Effector CD8-positive, alpha-beta T cell (primary cell): Measurements from ENCODE around the gene L1TD1.
"Not testable (repeated sequence)": the region's sequence is repeated elsewhere in the genome, so short reads cannot be mapped to it uniquely, and the experiment has no call there.

Experiments
- DNase-seq: peaks from one replicate; lab custom pipeline; 2025; lab: John Stamatoyannopoulos, UW
- total RNA-seq, 4 experiments: gene quantifications; one replicate each; lab custom pipeline; 2026; lab: John Stamatoyannopoulos, UW

The L1TD1 gene
- total RNA-seq = 0 to 0.19 (median 0.04) reads per million in 4 experiments

GRCh38 chr1:62194651-62195544, at the start of gene L1TD1:
Gene L1TD1, plus strand, starts transcription at chr1:62194849. Its CDS starts 11,780 bp downstream, at chr1:62206629.
- DNase-seq = no peak

GRCh38 chr1:62159940-62160348, 34.7 kb upstream of the L1TD1 start:
- no peak for DNase-seq

- no peak for DNase-seq
Observed at GRCh38 chr1:62161711-62162110, 32.9 kb upstream of the L1TD1 start.

DNA sequence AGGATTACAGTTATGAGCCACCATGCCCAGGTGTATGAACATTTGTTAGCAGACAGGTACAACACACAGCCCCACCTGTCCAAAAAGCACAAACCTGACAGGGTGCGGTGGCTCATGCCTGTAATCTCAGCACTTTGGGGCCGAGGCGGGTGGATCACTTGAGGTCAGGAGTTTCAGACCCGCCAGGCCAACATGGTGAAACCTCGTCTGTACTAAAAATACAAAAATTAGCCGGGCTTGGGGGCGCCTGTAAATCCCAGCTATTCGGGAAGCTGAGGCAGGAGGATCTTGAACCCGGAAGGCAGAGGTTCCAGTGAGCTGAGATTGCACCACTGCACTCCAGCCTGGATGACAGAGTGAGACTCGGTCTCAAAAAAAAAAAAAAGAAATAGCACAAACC, 24.3 kb upstream of the L1TD1 start:
- DNase-seq = not testable (repeated sequence)

DNA sequence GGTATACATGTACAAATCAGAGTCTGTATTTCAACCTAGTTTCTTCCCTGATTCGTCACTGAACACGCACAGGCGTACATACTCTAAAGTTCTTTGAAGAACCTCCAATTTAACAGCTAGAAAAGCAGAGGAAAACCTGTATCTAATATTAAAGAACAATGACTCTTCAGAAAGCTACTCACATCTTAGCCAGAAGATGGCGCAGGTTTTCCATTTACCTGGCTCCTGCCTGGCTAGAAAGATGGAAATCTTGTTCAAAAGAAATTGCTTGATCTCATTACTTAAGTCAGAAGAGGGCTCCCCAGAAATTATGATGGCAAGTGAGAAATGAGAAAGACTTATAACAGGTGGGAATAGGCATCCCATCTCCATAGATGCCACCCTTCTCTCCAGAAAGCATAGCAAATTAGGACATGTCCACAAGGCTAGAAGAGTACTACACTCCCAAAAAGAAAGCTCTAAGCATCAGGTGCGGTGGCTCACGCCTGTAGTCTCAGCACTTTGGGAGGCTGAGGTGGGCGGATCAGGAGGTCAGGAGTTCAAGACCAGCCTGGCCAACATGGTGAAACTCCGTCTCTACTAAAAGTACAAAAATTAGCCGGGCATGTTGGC, 19.0 kb upstream of the L1TD1 start:
- DNase-seq = peak; percentile 3

- DNase-seq = no peak
Observed at GRCh38 chr1:62176597-62177312, 17.9 kb upstream of the L1TD1 start.

DNA sequence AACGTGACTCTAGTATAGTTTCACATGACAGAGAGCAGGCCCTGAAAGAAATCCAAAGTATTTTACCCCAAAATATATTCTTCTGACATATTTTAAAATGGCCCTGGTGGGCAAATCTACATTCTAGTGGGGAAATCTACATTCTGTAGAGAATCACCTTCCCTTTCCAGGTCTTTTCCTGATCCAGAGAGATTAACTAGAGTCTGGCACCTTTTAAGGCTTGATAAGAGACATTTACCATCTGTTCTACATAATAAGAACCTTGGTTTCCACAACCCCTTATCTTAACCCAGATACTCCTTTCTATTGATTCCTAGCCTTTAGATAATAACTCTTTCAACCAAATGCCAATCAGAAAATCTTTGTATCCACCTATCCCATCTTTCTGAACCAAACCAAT, 17.0 kb upstream of the L1TD1 start:
- no peak for DNase-seq

- no peak for DNase-seq
Observed at GRCh38 chr1:62178372-62178771, 16.3 kb upstream of the L1TD1 start.

GRCh38 chr1:62180054-62180453, 14.6 kb upstream of the L1TD1 start:
- not testable (repeated sequence) for DNase-seq

GRCh38 chr1:62180639-62181038, 14.0 kb upstream of the L1TD1 start:
- no peak for DNase-seq

GRCh38 chr1:62181532-62181931, 13.1 kb upstream of the L1TD1 start:
- no peak for DNase-seq

DNA sequence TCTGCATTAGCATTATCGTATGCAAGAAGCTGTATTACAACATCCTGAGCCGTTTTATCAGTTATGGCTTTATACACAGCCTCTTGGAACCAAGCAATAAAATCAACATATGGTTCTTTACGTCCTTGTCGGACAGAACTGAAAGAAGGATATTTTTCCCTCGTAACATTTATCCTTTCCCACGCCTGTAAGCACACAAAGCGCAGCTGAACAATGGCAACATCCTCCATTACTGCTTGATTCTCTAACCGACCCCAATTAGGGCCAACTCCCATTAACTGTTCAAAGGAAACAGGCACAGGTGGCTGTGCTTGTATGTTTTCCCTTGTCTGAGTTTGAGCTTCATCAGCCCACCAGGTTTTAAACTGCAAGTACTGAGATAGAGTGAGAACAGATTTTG, 12.5 kb upstream of the L1TD1 start:
- not testable (repeated sequence) for DNase-seq

DNA sequence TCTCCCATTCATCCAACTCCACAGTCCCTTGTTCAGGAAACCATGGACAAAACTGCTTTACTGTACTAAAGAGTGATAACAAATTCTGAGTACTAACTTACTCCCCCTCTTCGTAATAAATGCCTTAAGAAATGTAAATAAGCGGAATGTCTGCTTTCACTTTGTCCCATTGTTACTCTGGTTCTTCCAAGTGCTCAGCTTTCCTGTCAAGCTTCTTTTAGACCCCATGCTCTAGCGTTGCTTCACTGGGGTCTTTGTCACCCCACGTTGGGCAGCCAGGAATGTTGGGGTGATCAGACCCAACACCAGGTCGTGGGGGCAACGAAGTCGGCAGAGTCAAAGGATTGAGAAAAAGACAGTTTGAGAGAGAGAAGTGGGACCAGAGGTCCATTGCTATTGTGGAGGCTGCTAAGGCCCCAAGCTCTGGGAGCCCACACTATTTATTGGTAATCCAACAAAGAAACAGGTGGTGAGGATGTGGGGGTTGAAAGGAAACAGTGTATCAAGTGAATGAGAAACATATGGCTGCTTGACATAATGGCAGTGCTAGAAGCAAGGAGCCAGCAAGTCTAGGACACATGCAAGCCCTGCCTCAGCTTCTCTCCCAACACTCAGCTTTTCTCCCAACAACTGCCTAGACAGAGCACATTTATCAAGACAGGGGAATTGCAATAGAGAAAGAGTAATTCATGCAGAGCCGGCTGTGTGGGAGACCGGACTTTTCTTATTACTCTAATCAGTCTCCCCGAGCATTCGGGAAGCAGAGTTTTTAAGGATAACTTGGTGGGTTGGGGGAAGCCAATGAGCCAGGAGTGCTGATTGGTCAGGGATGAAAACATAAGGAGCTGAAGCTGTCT, 11.3 kb upstream of the L1TD1 start:
- not testable (repeated sequence) for DNase-seq

- no peak for DNase-seq
Observed at GRCh38 chr1:62184336-62184735, 10.3 kb upstream of the L1TD1 start.

DNA sequence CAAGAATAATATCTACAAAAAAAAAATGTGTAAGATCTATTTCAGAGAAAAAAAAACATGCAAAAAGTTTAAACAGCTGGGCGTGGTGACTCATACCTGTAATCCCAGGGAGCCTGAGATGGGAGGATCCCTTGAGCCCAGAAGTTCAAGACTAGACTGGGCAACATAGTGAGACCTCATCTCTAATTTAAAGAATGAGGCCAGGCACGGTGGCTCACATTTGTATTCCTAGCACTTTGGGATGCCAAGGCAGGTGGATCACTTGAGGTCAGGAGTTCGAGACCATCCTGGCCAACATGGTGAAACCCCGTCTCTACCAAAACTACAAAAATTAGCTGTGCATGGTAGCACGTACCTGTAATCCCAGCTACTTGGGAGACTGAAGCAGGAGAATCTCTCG, 9.4 kb upstream of the L1TD1 start:
- DNase-seq = not testable (repeated sequence)

DNA sequence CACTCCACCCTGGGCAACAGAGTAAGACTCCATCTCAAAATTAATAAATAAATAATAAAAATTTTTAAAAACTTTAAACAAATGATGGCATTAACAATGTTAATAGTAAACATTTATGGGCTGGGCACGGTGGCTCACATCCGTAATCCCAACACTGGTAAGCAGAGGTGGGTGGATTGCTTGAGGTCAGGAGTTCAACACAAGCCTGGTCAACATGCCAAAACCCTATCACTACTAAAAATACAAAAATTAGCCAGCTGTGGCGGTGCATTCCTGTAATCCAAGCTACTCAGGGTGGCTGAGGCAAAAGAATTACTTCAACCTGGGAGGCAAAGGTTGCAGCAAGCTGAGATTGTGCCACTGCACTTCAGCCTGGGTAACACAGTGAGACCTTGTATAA, 9.0 kb upstream of the L1TD1 start:
- no peak for DNase-seq

DNA sequence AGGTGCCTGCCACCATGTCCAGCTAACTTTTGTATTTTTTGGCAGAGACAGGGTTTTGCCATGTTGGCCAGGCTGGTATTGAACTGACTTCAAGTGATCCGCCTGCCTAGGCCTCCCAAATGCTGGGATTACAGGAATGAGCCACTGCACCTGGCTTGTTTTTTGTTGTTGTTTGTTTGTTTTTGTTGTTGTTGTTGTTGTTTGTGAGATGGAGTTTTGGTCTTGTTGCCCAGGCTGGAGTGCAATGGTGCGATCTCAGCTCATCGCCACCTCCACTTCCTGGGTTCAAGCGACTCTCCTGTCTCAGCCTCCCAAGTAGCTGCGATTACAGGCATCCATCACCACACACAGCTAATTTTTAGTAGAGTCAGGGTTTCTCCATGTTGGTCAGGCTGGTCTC, 7.1 kb upstream of the L1TD1 start:
- DNase-seq = no peak

DNA sequence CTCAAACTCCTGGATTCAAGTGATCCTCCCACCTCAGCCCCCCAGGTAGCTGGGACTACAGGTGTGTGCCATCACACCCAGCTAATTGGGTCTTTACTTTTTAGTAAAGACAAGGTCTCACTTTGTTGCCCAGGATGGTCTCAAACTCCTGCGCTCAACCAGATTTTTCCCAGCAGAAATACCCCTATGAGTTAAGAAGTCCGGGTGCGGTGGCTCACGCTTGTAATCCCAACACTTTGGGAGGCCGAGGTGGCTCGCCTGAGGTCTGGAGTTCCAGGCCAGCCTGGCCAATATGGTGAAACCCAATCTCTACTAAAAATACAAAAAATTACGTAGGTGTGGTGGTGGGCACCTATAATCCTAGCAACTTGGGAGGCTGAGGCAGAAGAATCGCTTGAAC, 6.5 kb upstream of the L1TD1 start:
- no peak for DNase-seq

DNA sequence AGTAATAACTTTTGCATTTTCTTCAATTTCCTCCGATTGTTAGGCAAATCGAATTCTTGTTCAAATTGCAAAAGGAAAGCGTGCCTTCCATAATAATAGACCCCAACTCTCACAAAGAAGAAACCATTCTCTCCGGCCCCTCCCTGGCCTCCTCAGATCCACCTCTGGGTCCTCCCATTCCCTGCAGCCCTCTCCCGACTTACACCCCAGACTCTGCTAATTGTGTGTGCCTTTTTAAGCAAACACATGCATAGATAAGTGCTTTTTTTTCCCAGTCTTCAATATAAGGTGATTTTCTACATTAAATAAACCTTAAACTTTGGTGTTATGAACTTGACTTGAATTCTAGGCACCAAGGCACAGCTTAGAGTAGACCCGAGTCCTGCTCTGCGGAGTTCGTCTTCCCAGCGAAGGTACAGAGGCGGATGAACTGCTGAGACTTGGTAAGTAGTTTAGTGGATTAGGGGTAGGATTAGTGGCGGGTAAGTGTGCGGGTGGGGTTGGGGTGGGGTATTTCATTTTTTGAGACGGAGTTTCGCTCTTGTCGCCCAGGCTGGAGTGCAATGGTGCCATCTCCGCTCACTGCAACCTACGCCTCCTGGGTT, 1.5 kb downstream of the L1TD1 start:
- DNase-seq = no peak

DNA sequence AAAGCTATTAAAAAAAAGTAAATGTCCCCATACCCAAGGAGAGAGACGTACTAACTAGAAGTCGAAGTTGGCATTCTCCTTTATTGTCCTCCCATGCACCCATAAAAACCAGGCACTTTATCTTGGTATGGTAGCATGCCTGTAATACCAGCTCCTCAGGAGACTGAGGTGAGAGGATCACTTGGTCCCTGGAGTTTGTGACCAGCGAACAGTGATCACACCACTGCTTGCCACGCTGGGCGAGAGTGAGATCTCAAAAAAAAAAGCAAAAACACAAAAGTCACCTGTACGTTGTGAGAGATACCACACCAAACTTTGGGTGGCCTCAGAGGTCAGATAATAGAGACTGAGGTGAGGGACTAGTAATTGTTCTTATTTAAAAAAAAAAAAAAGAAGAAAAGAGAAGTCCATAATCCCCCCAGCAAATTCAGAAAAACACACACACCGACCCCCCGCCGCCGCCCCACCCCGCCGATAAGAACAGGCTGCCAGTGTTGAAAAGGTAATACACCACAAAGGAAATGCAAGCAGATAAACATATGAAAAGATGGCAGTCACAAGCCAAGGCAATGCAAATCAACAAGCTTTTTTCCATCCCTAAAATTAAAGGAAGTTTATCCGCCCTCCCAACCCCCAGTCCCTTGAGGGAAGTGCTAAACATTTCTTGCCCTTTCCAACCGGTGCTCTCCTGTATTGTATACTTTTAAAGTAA, 3.6 kb downstream of the L1TD1 start:
- DNase-seq = no peak

DNA sequence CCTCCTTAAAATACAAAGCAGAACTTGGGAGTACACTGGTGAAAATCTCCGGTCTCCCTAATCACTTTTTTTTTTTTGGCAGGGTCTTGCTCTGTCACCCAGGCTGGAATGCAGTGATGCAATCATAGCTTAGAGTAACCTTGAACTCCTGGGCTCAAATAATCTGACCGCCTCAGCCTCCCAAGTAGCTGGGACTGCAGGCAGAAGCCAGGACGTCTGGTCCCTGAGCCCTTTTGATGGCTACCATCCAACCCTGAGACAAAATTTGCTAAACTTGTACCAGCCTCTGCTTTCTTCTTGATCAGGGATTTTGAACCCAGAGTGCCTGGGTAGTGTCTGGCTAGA, 4.1 kb downstream of the L1TD1 start:
- DNase-seq = no peak
